ENCODE results near the gene ARIH2.

- TF ChIP-seq, protein P1, sequence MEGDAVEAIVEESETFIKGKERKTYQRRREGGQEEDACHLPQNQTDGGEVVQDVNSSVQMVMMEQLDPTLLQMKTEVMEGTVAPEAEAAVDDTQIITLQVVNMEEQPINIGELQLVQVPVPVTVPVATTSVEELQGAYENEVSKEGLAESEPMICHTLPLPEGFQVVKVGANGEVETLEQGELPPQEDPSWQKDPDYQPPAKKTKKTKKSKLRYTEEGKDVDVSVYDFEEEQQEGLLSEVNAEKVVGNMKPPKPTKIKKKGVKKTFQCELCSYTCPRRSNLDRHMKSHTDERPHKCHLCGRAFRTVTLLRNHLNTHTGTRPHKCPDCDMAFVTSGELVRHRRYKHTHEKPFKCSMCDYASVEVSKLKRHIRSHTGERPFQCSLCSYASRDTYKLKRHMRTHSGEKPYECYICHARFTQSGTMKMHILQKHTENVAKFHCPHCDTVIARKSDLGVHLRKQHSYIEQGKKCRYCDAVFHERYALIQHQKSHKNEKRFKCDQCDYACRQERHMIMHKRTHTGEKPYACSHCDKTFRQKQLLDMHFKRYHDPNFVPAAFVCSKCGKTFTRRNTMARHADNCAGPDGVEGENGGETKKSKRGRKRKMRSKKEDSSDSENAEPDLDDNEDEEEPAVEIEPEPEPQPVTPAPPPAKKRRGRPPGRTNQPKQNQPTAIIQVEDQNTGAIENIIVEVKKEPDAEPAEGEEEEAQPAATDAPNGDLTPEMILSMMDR (IDR thresholded peaks at IDR 0.05; ENCODE audit: low read length), result no peak
- TF ChIP-seq EZH2phosphoT487 (IDR thresholded peaks at IDR 0.05; ENCODE audit: low read length) (no peak), EZH2 (optimal IDR thresholded peaks at IDR 0.05; ENCODE audit: low read depth, low read length) (no peak)
These were observed 75.2 kb downstream of the ARIH2 start for GRCh38 chr3:48993834-48994233.
